Activated T-cell treated with anti-CD3 and anti-CD28 coated beads for 48 hours (primary cell): Measurements from ENCODE around the gene FAM124A.

Source experiments
- DNase-seq: peaks from one replicate; pipeline ENCODE4 v3.0.0-alpha.2; 2020; ENCODE audit warnings: low read depth

FAM124A gene

DNA sequence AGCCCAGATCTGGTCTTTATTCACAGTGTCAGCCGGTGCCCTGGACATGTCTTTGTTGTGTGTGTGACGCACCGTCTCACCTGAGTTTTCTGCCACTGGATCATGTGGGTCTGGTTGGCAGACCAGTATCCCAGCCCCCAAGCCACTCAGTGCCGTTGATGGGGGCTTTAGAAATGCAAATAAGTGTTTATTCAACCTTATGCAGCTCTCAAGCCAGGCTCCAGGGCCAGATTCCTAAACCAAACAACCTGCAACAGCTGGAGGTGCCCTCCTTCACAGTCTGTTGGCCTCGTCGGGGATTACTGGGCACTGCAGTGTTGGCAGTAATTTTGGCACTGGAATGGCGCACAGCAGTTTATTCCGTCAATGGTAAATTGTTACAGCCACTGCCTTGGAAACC lies 21.6 kb downstream of the FAM124A start:
- no peak for DNase-seq

DNA sequence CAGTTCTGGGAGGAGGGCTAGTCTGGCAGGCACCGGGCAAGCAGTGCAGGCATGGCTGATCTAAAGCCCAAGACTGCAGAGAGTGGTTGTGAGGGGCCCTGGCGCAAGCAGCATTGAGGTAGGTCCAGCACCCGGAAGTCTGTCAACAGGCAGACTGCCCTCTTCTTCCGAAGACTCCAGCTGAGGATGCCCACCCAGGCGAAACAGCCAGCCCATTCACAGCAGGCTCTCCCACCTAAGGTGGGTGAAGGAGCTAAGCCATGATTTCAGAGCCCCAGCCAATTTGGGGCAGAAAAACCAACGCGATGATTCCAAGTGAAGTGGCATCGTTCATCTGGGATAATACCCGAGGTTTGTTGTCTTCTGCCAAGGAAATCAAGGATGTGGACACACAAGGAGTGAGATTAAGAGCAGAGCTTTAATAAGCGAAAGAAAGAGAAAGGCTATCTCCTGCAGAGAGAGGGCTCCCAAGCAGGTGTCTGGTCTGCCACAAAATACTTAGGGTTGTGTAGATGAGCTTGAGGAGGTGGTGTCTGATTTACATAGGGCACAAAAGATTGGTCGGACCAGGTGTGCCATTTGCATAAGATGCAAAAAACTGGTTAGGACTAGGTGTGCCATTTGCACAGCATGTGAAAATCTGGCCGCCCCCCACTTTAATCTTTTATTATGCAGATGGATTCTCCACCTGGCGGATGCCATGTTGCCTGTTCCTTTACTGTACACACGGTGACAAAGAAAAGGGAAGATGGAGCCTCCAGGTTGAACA lies 22.6 kb downstream of the FAM124A start:
- no peak for DNase-seq

DNA sequence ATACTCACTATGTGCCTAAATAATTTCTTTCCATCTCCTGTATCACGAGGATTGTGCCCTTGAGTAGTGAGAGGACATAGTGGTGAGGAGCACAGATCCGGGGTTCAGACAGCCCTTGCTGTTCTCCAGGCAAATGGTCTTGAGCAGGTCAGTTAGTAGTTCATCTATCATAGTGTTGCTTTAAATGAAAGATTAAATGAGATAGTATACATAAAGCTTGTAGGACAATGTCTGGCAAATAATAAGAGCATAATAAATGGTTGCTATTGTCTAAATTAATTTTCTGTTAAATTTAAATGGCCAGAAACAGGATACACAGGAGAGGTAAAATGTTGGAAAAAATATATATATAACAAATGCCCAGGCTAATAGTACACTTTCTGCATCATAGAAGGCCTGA lies 23.4 kb downstream of the FAM124A start:
- no peak for DNase-seq

DNA sequence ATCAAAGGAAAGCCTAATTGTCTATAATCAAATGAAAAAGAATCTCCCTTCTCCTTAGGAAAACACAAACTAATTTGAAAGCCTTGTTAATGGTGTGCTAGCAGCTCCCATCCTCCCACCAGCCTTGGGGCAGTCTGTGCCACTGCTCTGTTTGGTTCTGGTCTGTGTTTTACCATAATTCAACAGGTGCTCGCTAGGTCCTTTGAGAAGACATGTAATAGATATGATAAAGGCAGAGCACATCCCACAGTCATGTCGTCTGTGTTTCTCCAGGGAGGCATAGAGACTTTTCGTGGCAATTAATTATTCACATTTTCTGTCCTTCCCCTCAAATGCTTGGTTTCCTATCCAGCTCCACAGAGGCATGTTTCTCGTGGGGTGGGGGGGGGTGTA lies 23.8 kb downstream of the FAM124A start:
- no peak for DNase-seq

DNA sequence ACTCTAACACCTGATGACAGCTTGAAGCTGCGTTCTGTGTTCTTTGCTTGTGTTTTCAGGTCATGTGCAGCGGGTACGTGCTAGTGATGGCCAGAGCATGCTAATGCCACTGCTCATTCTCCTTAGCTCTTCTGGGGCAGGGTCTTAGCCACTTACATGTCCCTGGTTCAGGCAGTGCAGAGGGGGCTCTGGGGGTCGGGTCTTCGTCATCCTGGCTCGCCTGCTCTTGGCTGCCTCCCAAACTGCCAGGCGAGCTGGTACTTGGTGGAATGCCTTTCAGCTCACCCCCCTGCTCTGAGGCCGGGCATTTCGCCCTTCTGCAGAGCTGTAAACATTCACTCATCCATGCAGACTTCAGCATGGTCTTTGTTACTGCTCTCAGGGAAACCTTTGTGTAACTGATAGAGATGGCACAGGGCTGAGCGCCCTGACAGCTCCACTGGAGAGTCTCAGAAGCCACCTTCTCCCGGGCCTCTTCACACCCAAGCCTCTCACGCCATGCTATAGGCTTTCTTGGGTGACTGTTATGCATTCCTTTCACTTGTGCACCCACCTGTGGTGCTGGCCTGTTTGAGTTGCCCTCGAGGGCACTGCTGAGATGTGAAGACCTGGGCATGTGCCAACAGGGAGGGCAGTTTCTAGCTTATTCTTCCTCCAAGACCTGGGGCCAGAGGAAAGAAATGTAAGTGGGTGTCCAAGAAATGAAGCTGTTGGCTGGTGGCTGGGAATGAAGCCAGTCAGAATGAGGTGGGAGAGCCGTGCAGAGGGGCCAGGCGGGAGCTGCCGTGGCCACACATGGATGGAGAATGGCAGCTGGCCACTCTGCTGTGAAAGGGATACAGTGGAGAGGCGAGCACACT lies 24.4 kb downstream of the FAM124A start:
- DNase-seq = no peak

DNA sequence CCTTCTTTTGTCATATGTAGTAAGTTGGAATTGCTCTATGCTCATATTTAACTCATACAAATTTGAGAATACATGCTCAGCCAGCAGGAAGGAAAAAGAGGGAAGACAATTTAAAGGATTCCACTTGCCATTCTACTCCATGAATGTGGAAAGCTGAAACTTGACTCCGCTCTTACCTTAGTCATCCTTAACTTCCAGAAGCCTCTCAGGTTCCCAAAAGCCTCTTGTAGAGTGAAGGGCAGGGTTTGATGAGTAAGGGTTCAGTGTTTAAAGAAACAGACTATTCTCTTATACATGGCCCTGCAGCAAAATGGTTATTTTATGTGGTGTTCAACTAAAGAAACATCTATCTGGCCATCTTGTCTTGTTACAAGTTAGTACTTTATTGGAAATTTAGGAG lies 27.1 kb downstream of the FAM124A start:
- no peak for DNase-seq

DNA sequence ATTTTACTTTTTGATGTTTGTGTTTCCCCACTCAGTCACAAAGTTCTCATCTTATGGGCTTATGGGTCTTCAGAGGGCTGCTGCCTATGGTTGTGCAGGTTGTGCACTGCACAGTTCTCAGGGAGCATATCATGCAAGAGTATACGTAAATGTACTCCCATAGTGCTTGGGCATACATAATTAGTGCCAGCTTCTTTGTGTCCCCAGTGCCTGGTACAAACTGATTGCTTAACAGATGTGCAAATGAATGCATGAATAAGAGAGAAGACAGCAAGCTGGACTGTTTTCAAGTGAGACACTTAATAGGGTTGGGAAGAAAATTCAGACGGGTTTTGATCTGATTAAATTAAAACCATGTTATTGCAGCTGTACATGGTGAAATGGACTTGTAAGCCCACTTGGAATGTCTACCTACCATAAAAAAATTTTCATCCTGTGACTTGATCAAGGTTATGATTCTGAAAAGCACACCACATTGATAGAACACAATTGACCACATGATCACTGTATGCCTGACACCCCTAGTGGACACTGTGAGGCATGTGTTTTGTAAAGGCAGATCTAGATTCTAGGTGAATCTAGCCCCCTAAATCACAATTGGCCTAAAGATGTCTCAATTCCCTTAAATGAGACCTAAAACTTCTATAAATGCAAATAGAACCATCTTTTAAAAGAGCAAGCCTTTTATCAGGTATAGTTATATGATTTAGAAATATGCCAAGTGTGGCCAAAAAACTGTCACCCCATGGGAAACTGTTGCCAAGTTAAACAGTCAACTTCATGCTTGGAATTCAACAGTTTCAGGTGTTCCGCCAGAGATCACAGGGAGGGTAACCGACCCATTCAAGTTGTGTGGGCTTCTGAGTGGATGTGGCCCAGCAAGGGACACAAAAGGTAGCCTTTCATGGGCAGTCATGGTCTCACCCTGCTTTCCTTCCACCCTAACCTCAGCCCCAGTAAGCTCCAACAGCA lies 27.9 kb downstream of the FAM124A start:
- no peak for DNase-seq

DNA sequence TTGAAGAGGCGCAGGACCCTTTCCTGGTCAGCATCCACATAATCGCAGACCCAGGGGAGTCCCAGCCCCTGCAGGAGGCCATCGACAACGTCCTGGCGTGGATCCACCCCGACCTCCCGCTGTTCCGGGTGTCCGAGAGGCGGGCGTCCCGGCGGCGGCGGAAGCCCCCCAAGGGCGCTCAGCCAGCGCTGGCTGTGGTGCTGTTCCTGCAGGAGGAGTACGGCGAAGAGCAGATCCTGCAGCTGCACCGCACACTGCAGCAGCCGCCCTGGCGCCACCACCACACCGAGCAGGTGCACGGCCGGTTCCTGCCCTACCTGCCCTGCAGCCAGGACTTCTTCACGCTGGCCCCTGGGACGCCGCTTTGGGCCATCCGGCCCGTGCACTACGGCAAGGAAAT lies 29.3 kb downstream of the FAM124A start:
- DNase-seq = no peak

DNA sequence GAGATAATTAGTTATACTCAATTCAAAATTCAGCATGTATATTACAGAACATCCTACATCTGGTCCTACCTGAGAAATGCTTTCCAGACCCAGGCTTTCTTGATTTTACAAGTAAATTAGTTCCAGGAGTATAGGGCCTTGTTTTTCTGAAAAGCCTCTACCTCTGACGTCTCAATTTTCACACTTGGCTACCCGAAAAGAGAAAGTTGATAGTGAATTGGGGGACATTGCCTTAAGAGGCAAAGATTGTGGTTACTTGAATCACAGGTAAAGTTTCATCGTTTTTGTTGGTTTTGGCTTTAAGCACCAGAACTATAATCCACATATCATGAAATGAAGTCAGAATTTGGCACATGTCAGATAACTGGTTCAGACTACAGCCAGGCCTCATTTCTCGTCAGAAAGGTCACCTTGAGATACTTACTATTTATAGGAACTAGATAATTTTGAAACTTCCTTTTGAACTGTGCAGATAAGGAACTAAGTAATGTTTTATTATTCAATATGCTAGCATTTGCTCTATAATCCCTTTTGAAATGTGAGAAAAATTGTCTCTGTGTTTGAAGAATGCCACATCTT lies 30.8 kb downstream of the FAM124A start:
- DNase-seq = no peak

DNA sequence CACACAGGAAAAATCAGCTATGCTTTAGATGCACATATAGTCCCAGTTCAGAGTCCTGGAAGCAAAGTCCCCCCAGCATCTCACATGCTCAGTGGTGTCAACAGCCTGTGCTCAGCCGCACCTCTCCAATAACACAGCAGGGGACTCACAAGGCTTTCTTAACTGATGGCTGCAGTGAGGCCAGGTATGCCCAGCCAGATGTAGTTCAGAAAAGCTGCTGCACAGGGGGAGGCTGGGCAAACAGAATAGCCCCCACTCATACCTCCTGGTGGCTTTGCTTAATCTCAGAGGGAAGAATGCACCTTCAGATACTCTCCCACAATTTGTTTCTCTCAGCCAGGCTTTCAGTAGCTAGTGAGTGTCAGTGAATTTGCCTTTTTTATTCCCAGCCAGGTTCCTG lies 33.4 kb downstream of the FAM124A start:
- DNase-seq = no peak

DNA sequence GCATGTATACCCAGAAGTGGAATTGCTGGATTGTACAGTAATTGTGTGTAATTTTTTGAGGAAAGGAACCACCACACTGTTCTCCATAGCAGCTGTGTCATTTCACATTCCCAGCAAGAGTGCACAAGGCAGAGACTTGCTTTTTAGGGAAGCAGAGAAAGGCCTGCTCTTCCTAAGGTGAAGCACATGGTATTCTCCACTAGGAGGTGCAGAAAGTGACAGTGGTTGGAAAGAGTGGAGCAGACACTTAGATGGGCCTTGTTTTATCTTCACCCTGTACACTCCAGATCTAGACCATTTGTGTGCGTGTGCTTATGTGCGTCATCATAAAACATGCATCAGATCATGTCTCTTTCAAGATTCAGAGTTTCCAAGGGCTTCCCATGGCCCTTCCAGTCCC lies 35.0 kb downstream of the FAM124A start:
- DNase-seq = no peak

DNA sequence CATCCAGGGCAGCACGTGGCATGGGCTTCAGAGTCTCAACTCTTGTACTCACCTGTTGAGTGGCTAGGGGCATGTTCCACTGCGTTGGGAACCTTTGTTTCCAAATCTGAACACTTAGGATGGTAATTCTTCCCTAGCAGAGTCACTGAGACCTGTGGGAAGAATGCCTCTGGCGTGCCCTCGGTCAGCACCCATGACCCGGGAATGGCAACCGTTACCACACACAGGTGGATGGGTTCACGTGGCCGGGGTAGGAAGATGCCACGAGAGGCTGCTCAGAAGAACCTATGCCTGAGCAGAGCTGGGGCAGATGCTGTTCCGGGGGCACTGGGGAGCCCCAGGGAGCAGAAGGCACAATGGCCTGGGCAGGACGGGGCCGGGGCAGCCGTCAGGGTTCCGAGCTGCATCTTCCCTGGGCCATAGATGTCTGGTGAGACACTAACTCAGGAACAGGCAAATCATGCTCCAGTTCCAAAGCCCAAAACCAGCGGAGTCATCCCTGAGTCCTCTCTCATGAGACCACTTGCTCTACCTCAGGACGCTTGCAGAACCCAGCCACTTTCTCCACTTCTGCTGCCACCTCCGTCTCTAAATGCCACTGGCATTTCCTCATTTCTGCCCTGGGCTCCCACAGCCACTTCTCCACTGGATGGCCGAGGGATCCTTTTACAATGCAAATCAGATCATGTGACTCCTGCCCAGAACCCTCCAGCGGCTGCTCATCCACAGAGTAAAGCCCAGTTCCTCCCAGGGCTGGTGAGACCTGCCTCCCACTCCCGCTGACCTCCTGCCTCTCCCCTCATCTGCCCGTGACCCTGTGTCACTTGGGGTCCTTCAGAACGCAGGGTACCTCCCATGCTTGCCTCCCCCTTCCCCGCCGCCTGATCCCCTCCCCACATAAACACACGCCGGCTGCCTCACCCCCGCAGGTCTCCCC lies 36.7 kb downstream of the FAM124A start:
- no peak for DNase-seq

DNA sequence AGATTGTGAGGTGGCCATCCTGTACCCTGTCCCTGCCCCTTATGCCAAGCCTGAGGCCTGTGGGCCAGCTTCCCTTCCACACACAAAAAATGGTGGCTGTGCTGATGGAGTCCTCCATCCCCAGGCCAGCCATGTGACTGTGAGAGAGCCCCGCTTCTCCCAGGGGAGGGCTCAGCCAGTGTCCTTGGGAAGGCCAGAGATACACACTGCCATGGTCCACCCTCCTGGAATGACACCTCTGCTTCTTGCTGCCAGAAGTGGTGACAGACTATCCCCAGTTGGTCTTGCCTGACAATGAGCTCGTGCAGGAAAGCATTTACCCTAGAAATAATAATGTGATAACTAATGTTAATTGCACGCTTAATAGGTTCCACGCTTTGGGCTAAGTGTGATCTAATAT lies 38.0 kb downstream of the FAM124A start:
- DNase-seq = no peak

DNA sequence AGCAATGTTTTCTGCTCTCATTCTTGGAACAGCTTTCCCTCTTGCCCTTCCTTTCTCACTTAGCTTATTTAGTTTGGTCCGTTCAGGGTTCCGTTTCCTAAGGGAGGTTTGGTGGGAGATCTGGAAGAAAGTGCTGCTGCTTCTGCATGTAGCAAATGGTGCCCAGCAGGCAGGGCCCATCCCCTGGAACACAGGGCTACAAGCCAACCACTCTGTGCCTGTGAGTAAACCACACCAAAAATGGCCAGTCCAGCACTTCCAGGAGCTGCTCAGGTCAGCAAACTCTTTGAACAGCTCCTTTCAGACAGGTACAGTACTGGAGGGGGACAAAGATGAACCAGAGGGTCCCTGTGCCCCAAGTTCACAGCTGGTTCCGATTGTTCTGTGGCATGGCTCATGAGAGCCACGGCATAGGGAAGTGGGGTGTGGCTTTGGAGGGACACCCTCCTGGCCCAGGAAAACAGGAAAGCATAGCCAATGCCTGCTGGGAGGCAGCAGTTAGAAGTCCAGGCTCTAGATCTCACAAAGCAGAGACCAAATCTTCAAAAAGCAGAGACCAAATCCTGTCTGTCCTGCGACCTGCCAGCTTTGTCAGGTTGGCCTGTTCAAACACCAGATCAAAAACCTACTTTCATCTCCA lies 39.5 kb downstream of the FAM124A start:
- DNase-seq = no peak

DNA sequence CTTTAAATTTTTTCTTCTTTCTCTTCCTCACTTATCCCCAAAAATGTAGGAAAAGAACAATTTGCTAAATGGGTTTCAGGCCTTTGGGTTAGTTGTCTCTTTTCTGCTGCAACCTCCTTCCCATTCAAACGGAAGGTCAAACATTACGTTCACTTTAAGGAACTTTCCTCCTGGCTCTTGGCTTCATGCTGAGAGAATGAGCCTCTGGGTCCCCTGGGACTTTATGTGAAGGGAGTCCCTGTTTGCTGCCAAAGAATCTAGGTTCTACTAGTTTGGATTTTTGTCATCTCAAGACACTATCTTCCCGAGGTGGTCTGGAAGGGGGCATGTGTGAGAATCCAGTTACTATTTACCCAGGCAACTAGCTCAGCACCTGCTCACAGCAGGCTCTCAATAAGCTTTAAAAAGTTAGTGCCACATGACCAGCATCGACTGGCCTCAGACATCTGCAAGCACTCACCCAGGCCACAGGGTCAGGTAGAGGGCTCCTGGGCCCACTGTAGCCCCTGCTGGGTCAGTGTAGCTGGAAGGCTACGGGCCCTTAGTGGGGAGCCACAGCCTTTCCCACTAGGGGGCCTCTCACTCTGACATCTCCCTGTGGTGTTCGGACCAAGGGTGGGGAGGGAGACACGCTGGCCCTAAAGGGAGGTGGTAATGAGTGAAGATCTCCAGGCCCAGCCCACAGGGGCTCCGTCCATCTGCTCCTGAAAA lies 40.5 kb downstream of the FAM124A start:
- no peak for DNase-seq

DNA sequence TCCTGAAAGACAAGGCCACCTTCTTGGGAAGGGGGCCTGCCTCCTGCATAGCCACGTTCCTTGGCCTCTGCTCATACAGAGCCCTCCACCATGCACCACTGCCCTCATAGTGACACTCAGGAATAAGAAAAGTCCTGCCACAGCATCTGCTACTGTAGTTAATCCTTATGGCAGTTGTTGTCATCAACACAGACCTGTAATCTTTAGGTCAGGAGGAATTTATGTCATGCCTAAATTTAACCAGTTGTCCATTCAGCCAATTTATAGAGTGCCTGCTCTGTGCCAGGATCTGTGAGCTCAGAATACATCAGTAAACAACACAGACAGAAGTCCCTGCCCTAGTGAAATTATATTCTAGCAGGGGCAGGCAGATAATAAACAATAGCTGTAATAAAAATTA lies 44.4 kb downstream of the FAM124A start:
- no peak for DNase-seq

DNA sequence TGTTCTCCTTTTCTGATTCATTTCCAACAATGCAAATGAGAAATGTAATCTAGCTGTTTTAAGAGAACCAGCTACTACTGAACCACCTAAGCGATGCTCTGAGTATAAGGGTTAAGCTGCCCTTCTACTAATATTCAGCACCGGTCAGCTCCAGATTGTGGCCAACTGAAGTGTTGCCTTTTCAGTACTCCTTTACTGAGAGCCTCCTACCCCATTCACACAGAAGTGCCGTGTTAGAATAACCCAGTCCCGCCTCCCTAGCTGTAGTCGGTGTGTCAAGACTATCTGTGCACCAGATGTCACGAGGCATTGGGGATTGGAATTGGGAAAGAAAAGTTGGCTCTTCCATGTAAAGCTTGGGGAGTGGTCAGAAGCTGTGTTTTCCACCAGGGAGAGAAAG lies 45.4 kb downstream of the FAM124A start:
- no peak for DNase-seq

DNA sequence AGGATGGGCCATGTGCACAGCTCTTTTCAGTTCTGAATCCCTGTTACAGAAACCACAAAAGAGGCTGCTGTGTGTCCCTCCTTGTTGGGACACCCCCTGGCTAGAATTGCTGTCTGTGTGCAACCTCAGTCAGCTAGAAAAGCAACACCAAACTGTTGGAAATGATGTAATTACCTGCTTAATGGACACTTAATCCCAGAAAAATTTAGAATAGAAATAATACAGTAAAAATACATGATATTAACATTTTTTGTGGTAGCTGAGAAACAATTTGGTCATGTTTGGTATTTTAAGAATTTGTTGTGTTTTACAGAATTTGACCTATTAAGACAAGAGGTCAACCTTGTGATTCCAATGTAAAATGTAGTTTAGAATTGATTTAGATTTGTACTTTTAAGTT lies 46.8 kb downstream of the FAM124A start:
- DNase-seq = no peak

DNA sequence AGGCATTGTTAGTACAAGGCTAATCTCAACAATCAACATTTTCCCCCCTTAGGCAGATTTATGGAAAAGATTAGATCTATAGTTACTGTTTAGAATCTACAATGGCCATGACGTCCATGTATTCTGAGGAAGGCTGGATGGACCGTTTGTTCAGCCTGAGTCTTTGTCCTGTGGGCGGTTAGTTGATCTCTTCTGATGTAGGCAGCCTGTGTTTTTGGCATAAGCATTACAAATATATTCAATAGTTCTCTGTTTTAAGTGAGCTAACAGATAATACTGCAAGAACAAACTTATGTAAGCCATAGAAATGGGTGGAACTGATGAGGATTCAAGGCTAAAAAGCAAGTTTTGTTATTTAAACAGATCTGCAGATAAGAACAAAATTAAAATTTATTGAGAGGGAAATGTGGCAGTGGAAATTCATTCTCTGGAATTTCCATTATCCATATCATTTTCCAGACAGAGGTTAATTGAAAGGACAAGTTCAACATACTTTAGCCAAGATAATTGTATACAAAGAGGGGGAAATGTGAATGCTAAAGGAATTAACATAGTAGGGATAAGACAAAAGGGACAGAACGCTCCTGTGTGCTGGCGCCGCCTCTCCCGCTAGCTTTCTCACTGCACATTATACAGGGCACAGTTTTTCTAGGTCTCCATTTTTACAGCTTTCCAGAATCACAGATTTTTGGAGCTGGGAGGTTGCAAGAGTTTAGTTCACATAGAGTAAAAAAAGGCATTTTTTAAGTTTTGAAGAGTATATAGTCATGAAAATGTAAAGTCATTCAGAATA lies 48.6 kb downstream of the FAM124A start:
- DNase-seq = no peak
